SK-N-DZ (cell line): Measurements from ENCODE around the gene DENND2A.

Source experiments
- small RNA-seq, 2 experiments: library from RNA; depleted of rRNA; stranded (forward); fragments of <200 nt; gene quantifications; one replicate each; pipeline ENCODE3, GENCODE V24; 2014

The DENND2A gene

Small RNA genes lying within 50 kb of the gene (small RNA-seq; reads per million reads assigned to genes)
- gene RF00019 (0 reads per million in 2 experiments), gene RN7SL771P (0 reads per million in 2 experiments)
